Limb (tissue), 2 donors: ENCODE measurements around the gene DUSP7.

Experiments used
- DNase-seq, 2 donors: peaks; one replicate each; pipeline ENCODE4 v3.0.0-alpha.2; 2016; ENCODE audit errors: extremely low spot score in 2 of 2

Gene DUSP7

GRCh38 chr3:52029535-52029934, 26.8 kb downstream of the DUSP7 start:
- no peak for DNase-seq

- no peak for DNase-seq
These were observed 27.3 kb downstream of the DUSP7 start for GRCh38 chr3:52029053-52029452.

GRCh38 chr3:52028572-52028971, 27.8 kb downstream of the DUSP7 start:
- no peak for DNase-seq

GRCh38 chr3:52026041-52026440, 30.3 kb downstream of the DUSP7 start:
- peak in 1 of 2 donors; percentile 47 for DNase-seq

- no peak for DNase-seq
These were observed 30.9 kb downstream of the DUSP7 start for GRCh38 chr3:52025453-52025852.

- no peak for DNase-seq
These were observed 31.5 kb downstream of the DUSP7 start for GRCh38 chr3:52024765-52025452.

- no peak for DNase-seq
These were observed 32.3 kb downstream of the DUSP7 start for GRCh38 chr3:52023860-52024764.

GRCh38 chr3:52023101-52023770, 33.1 kb downstream of the DUSP7 start:
- DNase-seq: no peak

GRCh38 chr3:52022323-52023100, 33.9 kb downstream of the DUSP7 start:
- DNase-seq: no peak

- DNase-seq: peak in 1 of 2 donors; percentile 60
These were observed 34.7 kb downstream of the DUSP7 start for GRCh38 chr3:52021489-52022268.

GRCh38 chr3:52020796-52021195, 35.6 kb downstream of the DUSP7 start:
- no peak for DNase-seq

GRCh38 chr3:52019352-52020080, 36.9 kb downstream of the DUSP7 start:
- DNase-seq: no peak

- DNase-seq: no peak
These were observed 37.9 kb downstream of the DUSP7 start for GRCh38 chr3:52018319-52019000.

GRCh38 chr3:52017586-52017985, 38.8 kb downstream of the DUSP7 start:
- DNase-seq: no peak

GRCh38 chr3:52015438-52016228, 40.7 kb downstream of the DUSP7 start:
- DNase-seq: no peak

- no peak for DNase-seq
These were observed 41.8 kb downstream of the DUSP7 start for GRCh38 chr3:52014613-52015012.

- DNase-seq: no peak
These were observed 42.4 kb downstream of the DUSP7 start for GRCh38 chr3:52013802-52014598.

GRCh38 chr3:52012699-52013098, 43.7 kb downstream of the DUSP7 start:
- DNase-seq: no peak
